K562 (cell line): ENCODE measurements around the gene OOSP4B. TPM values are rescaled to one million over a fixed set of nuclear protein-coding genes. Genes with fewer than 3 reads are reported as not detected.

Experiments
- ADNP ChIP-seq: fragments of 200-800 bp; sonication (Bioruptor generic); IDR thresholded peaks from 2 replicates; pipeline ENCODE4 v1.6.1; 2016; ENCODE audit warnings: missing genetic modification characterization, missing compliant biosample characterization
- ARNT ChIP-seq, 2 experiments: fragments of 450-650 bp; IDR thresholded peaks; 2 replicates each; pipeline ENCODE4 v1.6.1; 2016; ENCODE audit warnings: mild to moderate bottlenecking in 1 of 2
- CBFA2T3 ChIP-seq: fragments of 450-650 bp; IDR thresholded peaks from 2 replicates; pipeline ENCODE4 v1.6.1; 2017
- CBX3 ChIP-seq, 2 experiments: IDR thresholded peaks; 1 replicate in 1 of 2; 2 replicates in 1 of 2; pipeline ENCODE4 v1.6.1; 2012; ENCODE audit warnings: inconsistent platforms in 2 of 2, low read length in 2 of 2, borderline replicate concordance in 1 of 2, control low read depth in 1 of 2
- ELF4 ChIP-seq: fragments of 450-650 bp; formaldehyde crosslinking; IDR thresholded peaks from 2 replicates; pipeline ENCODE4 v1.4.0; 2022; ENCODE audit warnings: missing genetic modification characterization
- FOS ChIP-seq: IDR thresholded peaks from 3 replicates; pipeline ENCODE4 v1.6.1; 2011; ENCODE audit not compliant: insufficient read length; ENCODE audit errors: extremely low read depth
- HDAC1 ChIP-seq, 2 experiments: fragments of 450-650 bp; IDR thresholded peaks; 2 replicates each; pipeline ENCODE4 v1.6.1; 2016 to 2017; ENCODE audit warnings: inconsistent platforms in 1 of 2, mild to moderate bottlenecking in 1 of 2, moderate library complexity in 1 of 2
- HDAC2 ChIP-seq: fragments of 450-650 bp; IDR thresholded peaks from 2 replicates; pipeline ENCODE4 v1.6.1; 2016; ENCODE audit warnings: mild to moderate bottlenecking
- ILK ChIP-seq: fragments of 450-650 bp; IDR thresholded peaks from 2 replicates; pipeline ENCODE4 v1.6.1; 2016; ENCODE audit warnings: missing genetic modification characterization, low read depth, mild to moderate bottlenecking, missing compliant biosample characterization, moderate library complexity, borderline replicate concordance
- JUND ChIP-seq, 2 experiments: IDR thresholded peaks; 2 replicates in 1 of 2; 3 replicates in 1 of 2; pipeline ENCODE4 v1.6.1; 2011; ENCODE audit warnings: borderline replicate concordance in 2 of 2, low read depth in 2 of 2, low read length in 2 of 2, improper control_type of control experiment in 1 of 2, missing biosample characterization in 1 of 2, missing genetic modification characterization in 1 of 2, missing genetic modification reagents in 1 of 2
- NR1H2 ChIP-seq: sonication (generic); formaldehyde crosslinking; IDR thresholded peaks from 2 replicates; pipeline ENCODE4 v1.4.0; 2020; ENCODE audit warnings: mild to moderate bottlenecking, missing genetic modification reagents
- POLR2AphosphoS5 ChIP-seq: IDR thresholded peaks from 2 replicates; pipeline ENCODE4 v1.6.1; 2011; ENCODE audit warnings: mild to moderate bottlenecking, low read depth, low read length, moderate library complexity; ENCODE audit not compliant: control insufficient read depth, insufficient read depth
- RAD21 ChIP-seq, 2 experiments: fragments of 250-450 bp in 1 of 2; fragments of 450-650 bp in 1 of 2; sonication (Bioruptor Pico) in 1 of 2; formaldehyde crosslinking in 1 of 2; IDR thresholded peaks in 1 of 2; conservative IDR thresholded peaks in 1 of 2; 2 replicates each; pipeline versions ENCODE4 v1.4.0 to v1.8.0; 2020 to 2022; ENCODE audit warnings: mild to moderate bottlenecking in 2 of 2, moderate library complexity in 1 of 2
- RBM22 ChIP-seq: fragments of 200-400 bp; formaldehyde crosslinking; IDR thresholded peaks from 2 replicates; pipeline ENCODE4 v1.6.1; 2018; ENCODE audit warnings: low read length, low read depth; ENCODE audit not compliant: poor library complexity, severe bottlenecking
- ZNF175 ChIP-seq: fragments of 200-800 bp; sonication (Bioruptor generic); IDR thresholded peaks from 2 replicates; pipeline ENCODE4 v1.6.1; 2016; ENCODE audit warnings: low read depth, mild to moderate bottlenecking, missing genetic modification characterization, missing compliant biosample characterization
- ZNF584 ChIP-seq: fragments of 200-800 bp; sonication (Bioruptor generic); IDR thresholded peaks from 2 replicates; pipeline ENCODE4 v1.6.1; 2016; ENCODE audit warnings: low read depth, mild to moderate bottlenecking, missing genetic modification characterization, missing compliant biosample characterization
- ZNF589 ChIP-seq: fragments of 200-800 bp; sonication (Bioruptor generic); IDR thresholded peaks from 2 replicates; pipeline ENCODE4 v1.6.1; 2016; ENCODE audit warnings: low read depth, missing genetic modification characterization, missing compliant biosample characterization
- polyA plus RNA-seq, 8 experiments: library from polyadenylated mRNA; depleted of rRNA in 4 of 8; stranded (reverse) in 5 of 8; unstranded in 3 of 8; fragments of >200 nt; fragmentation: Nextera tagmentation in 2 of 8; fragmentation: Illumina TruSeq in 1 of 8; extraction: Ambion mirVana in 2 of 8; extraction: Trizol in 1 of 8; gene quantifications; 2 replicates each; pipeline versions ENCODE4 v1.2.1 to v1.2.3, GENCODE V29; 2011 to 2014; ENCODE audit warnings: inconsistent platforms in 1 of 8, missing spikeins in 1 of 8
- total RNA-seq, 7 experiments: library from RNA; depleted of rRNA in 6 of 7; stranded (reverse); fragments of >200 nt in 6 of 7; fragmentation: Illumina TruSeq in 2 of 7; extraction: Trizol in 2 of 7; gene quantifications; 2 replicates each; pipeline versions ENCODE4 v1.2.1 to v1.2.3, GENCODE V29; 2011 to 2021; ENCODE audit warnings: low replicate concordance in 1 of 7
- TF ChIP-seq, protein P1 (sequence below): fragments of 250-450 bp; sonication (Bioruptor Pico); IDR thresholded peaks from 2 replicates; pipeline ENCODE4 v1.8.0; 2021; ENCODE audit warnings: mild to moderate bottlenecking, moderate library complexity
- TF ChIP-seq, protein P2 (sequence below), 2 experiments: fragments of 450-650 bp in 1 of 2; sonication (generic) in 1 of 2; formaldehyde crosslinking in 1 of 2; IDR thresholded peaks in 1 of 2; conservative IDR thresholded peaks in 1 of 2; 2 replicates each; pipeline versions ENCODE4 v1.6.1 to v1.8.1; 2016 to 2023; ENCODE audit warnings: mild to moderate bottlenecking in 2 of 2, moderate library complexity in 2 of 2, inconsistent platforms in 1 of 2, missing genetic modification reagents in 1 of 2
- TF ChIP-seq, protein P3 (sequence below): fragments of 150-350 bp; conservative IDR thresholded peaks from 2 replicates; pipeline ENCODE4 v1.6.1; 2014; ENCODE audit warnings: low read length

The OOSP4B gene
- total and polyA plus RNA-seq, 9 of the 15 experiments (the other 6 are each of a cell fraction or from before 2014, with no cell fraction given): 0.10 to 0.43 (median 0.15) TPM; not detected in 5

DNA sequence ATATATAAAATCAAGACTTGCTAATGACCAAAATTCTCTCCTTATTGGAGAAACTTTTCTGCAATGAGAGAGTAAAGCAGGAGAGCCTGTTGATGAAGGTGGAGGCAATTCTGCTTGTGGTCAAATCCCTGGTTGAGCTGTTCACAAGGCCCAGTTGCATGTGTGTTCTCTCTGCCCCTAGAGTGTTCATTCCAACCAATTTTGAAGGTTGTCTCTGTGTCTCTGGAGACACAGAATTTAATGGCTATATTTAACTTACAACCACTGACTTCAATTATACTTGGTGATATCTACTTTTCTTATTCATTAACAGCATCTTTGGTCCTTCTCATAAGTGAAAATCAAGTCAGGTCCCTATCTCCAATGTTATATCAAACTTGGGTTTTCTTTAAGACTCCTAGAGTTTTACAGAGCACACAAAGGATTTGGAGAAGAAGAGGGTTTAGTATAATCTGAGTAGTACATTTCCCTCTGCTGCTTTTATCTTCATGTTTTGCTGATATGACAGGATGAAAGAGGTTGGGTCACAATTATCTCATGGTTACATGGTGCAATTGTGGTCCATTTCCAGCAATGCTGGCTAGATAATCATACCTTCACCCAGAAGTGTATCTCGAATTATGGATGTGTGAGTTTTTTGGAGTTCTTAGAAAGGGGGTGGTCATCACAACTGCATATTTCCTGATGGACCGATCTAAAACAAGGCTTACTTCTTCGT, 49.1 kb upstream of the OOSP4B start (continued):
- TF ChIP-seq ZNF589 (CRISPR knock-in tag) (peak; percentile 21; the same call in 1 of the 2 replicates), NR1H2 (CRISPR knock-in tag) (no peak), ILK (tag) (no peak), FOS (no peak), ARNT (IDR thresholded peaks at IDR 0.05) (peak; percentile 77 to 85; a peak in 2 of 4 replicates), ADNP (peak; percentile 55; the same call in 1 of the 2 replicates), RBM22 (no peak), ZNF175 (CRISPR knock-in tag) (peak; percentile 85; the same call in 1 of the 2 replicates), ELF4 (CRISPR knock-in tag) (no peak), JUND (IDR thresholded peaks at IDR 0.05; ENCODE audit: borderline replicate concordance, low read depth, low read length) (peak; percentile 78), JUND (tag; IDR thresholded peaks at IDR 0.05; ENCODE audit: borderline replicate concordance, low read depth, low read length) (peak; percentile 56; the same call in 2 of the 3 replicates), CBFA2T3 (peak; percentile 97), CBX3 (IDR thresholded peaks at IDR 0.05; ENCODE audit: borderline replicate concordance in 1 of 2, low read length in 2 of 2) (peak in 1 of 2 experiments; percentile 46; a peak in 1 of 3 replicates), HDAC1 (IDR thresholded peaks at IDR 0.05) (peak in 1 of 2 experiments; percentile 59; a peak in 1 of 4 replicates), ZNF584 (CRISPR knock-in tag) (no peak), POLR2AphosphoS5 (peak; percentile 83), HDAC2 (peak; percentile 91), RAD21 (CRISPR knock-in tag; conservative IDR thresholded peaks at IDR 0.05 in 1 of 2, IDR thresholded peaks at IDR 0.05 in 1 of 2) (peak; percentile 13 to 38; a peak in 3 of 4 replicates)
- TF ChIP-seq, protein P1, sequence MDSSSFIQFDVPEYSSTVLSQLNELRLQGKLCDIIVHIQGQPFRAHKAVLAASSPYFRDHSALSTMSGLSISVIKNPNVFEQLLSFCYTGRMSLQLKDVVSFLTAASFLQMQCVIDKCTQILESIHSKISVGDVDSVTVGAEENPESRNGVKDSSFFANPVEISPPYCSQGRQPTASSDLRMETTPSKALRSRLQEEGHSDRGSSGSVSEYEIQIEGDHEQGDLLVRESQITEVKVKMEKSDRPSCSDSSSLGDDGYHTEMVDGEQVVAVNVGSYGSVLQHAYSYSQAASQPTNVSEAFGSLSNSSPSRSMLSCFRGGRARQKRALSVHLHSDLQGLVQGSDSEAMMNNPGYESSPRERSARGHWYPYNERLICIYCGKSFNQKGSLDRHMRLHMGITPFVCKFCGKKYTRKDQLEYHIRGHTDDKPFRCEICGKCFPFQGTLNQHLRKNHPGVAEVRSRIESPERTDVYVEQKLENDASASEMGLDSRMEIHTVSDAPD (CRISPR knock-in tag): no peak
- TF ChIP-seq, protein P2, sequence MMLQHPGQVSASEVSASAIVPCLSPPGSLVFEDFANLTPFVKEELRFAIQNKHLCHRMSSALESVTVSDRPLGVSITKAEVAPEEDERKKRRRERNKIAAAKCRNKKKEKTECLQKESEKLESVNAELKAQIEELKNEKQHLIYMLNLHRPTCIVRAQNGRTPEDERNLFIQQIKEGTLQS (IDR thresholded peaks at IDR 0.05): peak; percentile 79; the same call in 1 of the 2 replicates
- TF ChIP-seq, protein P2 (CRISPR knock-in tag; conservative IDR thresholded peaks at IDR 0.05): no peak
- TF ChIP-seq, protein P3, sequence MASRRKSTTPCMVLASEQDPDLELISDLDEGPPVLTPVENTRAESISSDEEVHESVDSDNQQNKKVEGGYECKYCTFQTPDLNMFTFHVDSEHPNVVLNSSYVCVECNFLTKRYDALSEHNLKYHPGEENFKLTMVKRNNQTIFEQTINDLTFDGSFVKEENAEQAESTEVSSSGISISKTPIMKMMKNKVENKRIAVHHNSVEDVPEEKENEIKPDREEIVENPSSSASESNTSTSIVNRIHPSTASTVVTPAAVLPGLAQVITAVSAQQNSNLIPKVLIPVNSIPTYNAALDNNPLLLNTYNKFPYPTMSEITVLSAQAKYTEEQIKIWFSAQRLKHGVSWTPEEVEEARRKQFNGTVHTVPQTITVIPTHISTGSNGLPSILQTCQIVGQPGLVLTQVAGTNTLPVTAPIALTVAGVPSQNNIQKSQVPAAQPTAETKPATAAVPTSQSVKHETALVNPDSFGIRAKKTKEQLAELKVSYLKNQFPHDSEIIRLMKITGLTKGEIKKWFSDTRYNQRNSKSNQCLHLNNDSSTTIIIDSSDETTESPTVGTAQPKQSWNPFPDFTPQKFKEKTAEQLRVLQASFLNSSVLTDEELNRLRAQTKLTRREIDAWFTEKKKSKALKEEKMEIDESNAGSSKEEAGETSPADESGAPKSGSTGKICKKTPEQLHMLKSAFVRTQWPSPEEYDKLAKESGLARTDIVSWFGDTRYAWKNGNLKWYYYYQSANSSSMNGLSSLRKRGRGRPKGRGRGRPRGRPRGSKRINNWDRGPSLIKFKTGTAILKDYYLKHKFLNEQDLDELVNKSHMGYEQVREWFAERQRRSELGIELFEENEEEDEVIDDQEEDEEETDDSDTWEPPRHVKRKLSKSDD: no peak
